ENCODE measurements around the gene RFNG. TPM values are rescaled to one million over a fixed set of nuclear protein-coding genes. Genes with fewer than 3 reads are reported as not detected.

Gene RFNG
- total RNA-seq, 1 experiment from 2014 or later, result 52.0 TPM

DNA sequence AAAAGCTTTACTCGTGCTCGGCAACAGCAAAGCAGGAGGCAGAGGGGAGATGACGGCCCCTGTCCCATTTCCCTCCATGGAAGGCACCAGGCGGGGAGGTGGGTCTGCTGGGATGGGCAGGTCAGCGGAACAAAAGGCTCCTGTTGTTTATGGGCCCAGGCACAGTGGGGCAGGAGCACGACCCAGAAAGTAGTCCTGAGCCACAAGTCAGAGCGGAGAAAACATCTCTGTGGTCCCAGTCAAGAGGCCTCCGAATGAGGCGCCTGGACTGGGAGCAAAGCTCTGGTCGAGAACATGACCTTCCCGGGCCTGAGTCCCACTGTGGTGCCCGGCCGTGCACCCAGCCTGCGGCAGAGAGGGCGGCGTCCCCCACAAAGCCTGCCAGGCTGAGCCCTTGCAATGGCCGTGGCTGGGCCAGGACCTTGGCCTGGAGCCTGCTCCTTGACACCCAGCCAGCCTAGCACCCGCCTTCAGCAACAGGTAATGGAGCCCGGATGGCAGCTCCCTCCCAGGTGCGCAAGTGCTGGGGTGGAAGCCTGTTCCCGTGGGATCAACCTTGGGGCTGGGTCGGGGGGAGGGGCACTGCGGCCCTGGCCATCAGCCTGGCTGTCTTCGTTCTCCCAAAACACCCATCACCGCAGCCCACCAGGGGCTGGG lies 3.6 kb downstream of the RFNG start:
- BruUV-seq (replicated peaks), result TSS peak; percentile 22
- POLR2A ChIA-PET, result no interaction called here

More for the DNA sequence above, 3.6 kb downstream of the RFNG start:
- Histone ChIP-seq H3K27ac (ENCODE audit: low read depth, low read length) (no peak overlapping the region; the same call in 1 of the 2 replicates), H3K79me2 (ENCODE audit: insufficient read depth, low read length) (peaks cover 25% of the 10 kb centered on the region), H3K9ac (ENCODE audit: low read length) (no peak overlapping the region), H3K4me3 (replicated peaks in 1 of 2; ENCODE audit: low read depth in 1 of 2, low read length in 2 of 2) (no peak overlapping the region), H2AFZ (ENCODE audit: low read depth, low read length, poor library complexity, severe bottlenecking) (no peak overlapping the region), H3K4me2 (ENCODE audit: low read length) (no peak overlapping the region), H4K20me1 (ENCODE audit: insufficient read depth) (no peaks in the 10 kb centered on the region), H3K36me3 (ENCODE audit: control insufficient read depth in 1 of 2, insufficient read depth in 2 of 2, low read length in 2 of 2) (peaks cover 7 to 19% of the 10 kb centered on the region in 2 experiments; a peak in 2 of 4 replicates), H3K9me2 (ENCODE audit: insufficient read depth) (no peaks in the 10 kb centered on the region), H3K9me3 (ENCODE audit: control insufficient read depth in 1 of 2, insufficient read depth in 1 of 2, low read depth in 1 of 2, low read length in 2 of 2) (no peaks in the 10 kb centered on the region), H3K27me3 (ENCODE audit: insufficient read depth, low read length) (no peaks in the 10 kb centered on the region), H3K4me1 (ENCODE audit: control insufficient read depth in 1 of 2, insufficient read depth in 2 of 2, low read length in 2 of 2) (peaks cover 8 to 15% of the 10 kb centered on the region in 2 experiments; a peak in 3 of 4 replicates)
- intact Hi-C loops (cut with micrococcal nuclease), result no loop called here
- TF ChIP-seq SRF (IDR thresholded peaks at IDR 0.05; ENCODE audit: low read depth), result no peak
- no peak for TF ChIP-seq POLR2AphosphoS5 (IDR thresholded peaks at IDR 0.05; ENCODE audit: low read depth, low read length)
- TF ChIP-seq FOSL1 (IDR thresholded peaks at IDR 0.05; ENCODE audit: low read depth), result no peak
- no peak for TF ChIP-seq POLR2A (IDR thresholded peaks at IDR 0.05; ENCODE audit: borderline replicate concordance, extremely low read depth, insufficient read depth, insufficient read length)
- no peak for TF ChIP-seq ZFX (IDR thresholded peaks at IDR 0.05)
- no peak for TF ChIP-seq EZH2 (IDR thresholded peaks at IDR 0.05)
- TF ChIP-seq EGR1 (IDR thresholded peaks at IDR 0.05; ENCODE audit: low read depth), result no peak
- TF ChIP-seq, protein P1, sequence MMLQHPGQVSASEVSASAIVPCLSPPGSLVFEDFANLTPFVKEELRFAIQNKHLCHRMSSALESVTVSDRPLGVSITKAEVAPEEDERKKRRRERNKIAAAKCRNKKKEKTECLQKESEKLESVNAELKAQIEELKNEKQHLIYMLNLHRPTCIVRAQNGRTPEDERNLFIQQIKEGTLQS (IDR thresholded peaks at IDR 0.05), result no peak
- TF ChIP-seq CEBPB (IDR thresholded peaks at IDR 0.05; ENCODE audit: low read depth), result no peak
- TF ChIP-seq, protein P2, sequence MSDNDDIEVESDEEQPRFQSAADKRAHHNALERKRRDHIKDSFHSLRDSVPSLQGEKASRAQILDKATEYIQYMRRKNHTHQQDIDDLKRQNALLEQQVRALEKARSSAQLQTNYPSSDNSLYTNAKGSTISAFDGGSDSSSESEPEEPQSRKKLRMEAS (IDR thresholded peaks at IDR 0.05), result no peak
- no peak for TF ChIP-seq TCF7L2 (IDR thresholded peaks at IDR 0.05; ENCODE audit: borderline replicate concordance, extremely low read depth, insufficient read depth, insufficient read length)
- TF ChIP-seq, protein P3, sequence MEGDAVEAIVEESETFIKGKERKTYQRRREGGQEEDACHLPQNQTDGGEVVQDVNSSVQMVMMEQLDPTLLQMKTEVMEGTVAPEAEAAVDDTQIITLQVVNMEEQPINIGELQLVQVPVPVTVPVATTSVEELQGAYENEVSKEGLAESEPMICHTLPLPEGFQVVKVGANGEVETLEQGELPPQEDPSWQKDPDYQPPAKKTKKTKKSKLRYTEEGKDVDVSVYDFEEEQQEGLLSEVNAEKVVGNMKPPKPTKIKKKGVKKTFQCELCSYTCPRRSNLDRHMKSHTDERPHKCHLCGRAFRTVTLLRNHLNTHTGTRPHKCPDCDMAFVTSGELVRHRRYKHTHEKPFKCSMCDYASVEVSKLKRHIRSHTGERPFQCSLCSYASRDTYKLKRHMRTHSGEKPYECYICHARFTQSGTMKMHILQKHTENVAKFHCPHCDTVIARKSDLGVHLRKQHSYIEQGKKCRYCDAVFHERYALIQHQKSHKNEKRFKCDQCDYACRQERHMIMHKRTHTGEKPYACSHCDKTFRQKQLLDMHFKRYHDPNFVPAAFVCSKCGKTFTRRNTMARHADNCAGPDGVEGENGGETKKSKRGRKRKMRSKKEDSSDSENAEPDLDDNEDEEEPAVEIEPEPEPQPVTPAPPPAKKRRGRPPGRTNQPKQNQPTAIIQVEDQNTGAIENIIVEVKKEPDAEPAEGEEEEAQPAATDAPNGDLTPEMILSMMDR (IDR thresholded peaks at IDR 0.05 in 2 of 3, conservative IDR thresholded peaks at IDR 0.05 in 1 of 3; ENCODE audit: borderline replicate concordance in 1 of 3, insufficient read depth in 1 of 3, low read depth in 2 of 3, low read length in 2 of 3), result no peak
- TF ChIP-seq, protein P4, sequence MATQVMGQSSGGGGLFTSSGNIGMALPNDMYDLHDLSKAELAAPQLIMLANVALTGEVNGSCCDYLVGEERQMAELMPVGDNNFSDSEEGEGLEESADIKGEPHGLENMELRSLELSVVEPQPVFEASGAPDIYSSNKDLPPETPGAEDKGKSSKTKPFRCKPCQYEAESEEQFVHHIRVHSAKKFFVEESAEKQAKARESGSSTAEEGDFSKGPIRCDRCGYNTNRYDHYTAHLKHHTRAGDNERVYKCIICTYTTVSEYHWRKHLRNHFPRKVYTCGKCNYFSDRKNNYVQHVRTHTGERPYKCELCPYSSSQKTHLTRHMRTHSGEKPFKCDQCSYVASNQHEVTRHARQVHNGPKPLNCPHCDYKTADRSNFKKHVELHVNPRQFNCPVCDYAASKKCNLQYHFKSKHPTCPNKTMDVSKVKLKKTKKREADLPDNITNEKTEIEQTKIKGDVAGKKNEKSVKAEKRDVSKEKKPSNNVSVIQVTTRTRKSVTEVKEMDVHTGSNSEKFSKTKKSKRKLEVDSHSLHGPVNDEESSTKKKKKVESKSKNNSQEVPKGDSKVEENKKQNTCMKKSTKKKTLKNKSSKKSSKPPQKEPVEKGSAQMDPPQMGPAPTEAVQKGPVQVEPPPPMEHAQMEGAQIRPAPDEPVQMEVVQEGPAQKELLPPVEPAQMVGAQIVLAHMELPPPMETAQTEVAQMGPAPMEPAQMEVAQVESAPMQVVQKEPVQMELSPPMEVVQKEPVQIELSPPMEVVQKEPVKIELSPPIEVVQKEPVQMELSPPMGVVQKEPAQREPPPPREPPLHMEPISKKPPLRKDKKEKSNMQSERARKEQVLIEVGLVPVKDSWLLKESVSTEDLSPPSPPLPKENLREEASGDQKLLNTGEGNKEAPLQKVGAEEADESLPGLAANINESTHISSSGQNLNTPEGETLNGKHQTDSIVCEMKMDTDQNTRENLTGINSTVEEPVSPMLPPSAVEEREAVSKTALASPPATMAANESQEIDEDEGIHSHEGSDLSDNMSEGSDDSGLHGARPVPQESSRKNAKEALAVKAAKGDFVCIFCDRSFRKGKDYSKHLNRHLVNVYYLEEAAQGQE (IDR thresholded peaks at IDR 0.05; ENCODE audit: low read depth), result no peak
- TF ChIP-seq YY1 (IDR thresholded peaks at IDR 0.05; ENCODE audit: extremely low read depth, insufficient replicate concordance, low read depth, low read length), result no peak
- ATAC-seq (no peak), DNase-seq (ENCODE audit: low read depth, low spot score) (no peak)
- ChIA-PET CTCF (no interaction called here), RAD21 (ENCODE audit: low non-redundant PET in 1 of 2, low total read pairs in 2 of 2, uncharacterized antibody in 2 of 2, unreplicated experiment in 2 of 2) (interaction anchor here in 1 of 2 experiments (0.7 kb wide), 1 partner anchor 28 kb away, joined by 3 read pairs; no protein-coding TSS in a partner anchor)
